Testis (tissue), 3 donors: ENCODE data around the gene BCAR3. TPM values are rescaled to one million over a fixed set of nuclear protein-coding genes. Genes with fewer than 3 reads are reported as not detected.

Source experiments
- DNase-seq: peaks from one replicate; pipeline ENCODE4 v3.0.0-alpha.2; 2019
- H3K27ac ChIP-seq, 2 donors: fragments of 200-600 bp; sonication (generic); one replicate each; pipeline ENCODE4 v1.5.1; 2019
- H3K27me3 ChIP-seq: fragments of 200-600 bp; sonication (generic); one replicate; pipeline ENCODE4 v1.5.1; 2019
- H3K36me3 ChIP-seq: fragments of 200-600 bp; sonication (generic); one replicate; pipeline ENCODE4 v1.5.1; 2017; ENCODE audit warnings: low read depth; ENCODE audit errors: missing control alignments
- H3K4me1 ChIP-seq: fragments of 200-600 bp; sonication (generic); one replicate; pipeline ENCODE4 v1.5.1; 2019
- H3K4me3 ChIP-seq, 2 donors: fragments of 200-600 bp; sonication (generic); one replicate each; pipeline ENCODE4 v1.5.1; 2017 to 2019
- H3K9me3 ChIP-seq: fragments of 200-600 bp; sonication (generic); one replicate; pipeline ENCODE4 v1.5.1; 2017
- POLR2A ChIP-seq: fragments of 450-650 bp; IDR thresholded peaks from one replicate; pipeline ENCODE4 v1.6.1; 2017; ENCODE audit warnings: antibody characterized with exemption, mild to moderate bottlenecking, moderate library complexity
- WGBS, 2 donors: methylation state at CpG; one replicate each; pipeline ENCODE4 v1.1.5; 2018; 5-methylcytosine and 5-hydroxymethylcytosine counted together
- intact Hi-C: fragments of 100-400 bp; cut with DNase I; formaldehyde crosslinking; loops from one replicate; pipeline ENCODE4 v1.15.1; 2023; ENCODE audit warnings: low total_unique reads
- polyA plus RNA-seq: library from polyadenylated mRNA; stranded (reverse); fragments of 350-450 nt; fragmentation: Illumina TruSeq; extraction: RNeasy Lipid Tissue Mini Kit (QIAGEN cat#74804); gene quantifications from one replicate; pipeline ENCODE4 v1.2.3, GENCODE V29; 2014; ENCODE audit warnings: low read depth, low replicate concordance; ENCODE audit not compliant: insufficient read depth
- total RNA-seq, 2 donors: library from RNA; depleted of rRNA; stranded (reverse); fragments of >200 nt; gene quantifications; one replicate each; pipeline ENCODE4 v1.2.3, GENCODE V29; 2016
- TF ChIP-seq, protein P1 (sequence below), 3 experiments: fragments of 450-650 bp in 2 of 3; fragments of 200-600 bp in 1 of 3; sonication (generic) in 1 of 3; IDR thresholded peaks; one replicate each; pipeline ENCODE4 v1.5.1; 2016 to 2019; ENCODE audit warnings: antibody characterized with exemption in 3 of 3, mild to moderate bottlenecking in 2 of 3, moderate library complexity in 1 of 3

Gene BCAR3
- total and polyA plus RNA-seq, 3 donors from 2014 or later: 23.2 to 55.9 (median 42.9) TPM

DNA sequence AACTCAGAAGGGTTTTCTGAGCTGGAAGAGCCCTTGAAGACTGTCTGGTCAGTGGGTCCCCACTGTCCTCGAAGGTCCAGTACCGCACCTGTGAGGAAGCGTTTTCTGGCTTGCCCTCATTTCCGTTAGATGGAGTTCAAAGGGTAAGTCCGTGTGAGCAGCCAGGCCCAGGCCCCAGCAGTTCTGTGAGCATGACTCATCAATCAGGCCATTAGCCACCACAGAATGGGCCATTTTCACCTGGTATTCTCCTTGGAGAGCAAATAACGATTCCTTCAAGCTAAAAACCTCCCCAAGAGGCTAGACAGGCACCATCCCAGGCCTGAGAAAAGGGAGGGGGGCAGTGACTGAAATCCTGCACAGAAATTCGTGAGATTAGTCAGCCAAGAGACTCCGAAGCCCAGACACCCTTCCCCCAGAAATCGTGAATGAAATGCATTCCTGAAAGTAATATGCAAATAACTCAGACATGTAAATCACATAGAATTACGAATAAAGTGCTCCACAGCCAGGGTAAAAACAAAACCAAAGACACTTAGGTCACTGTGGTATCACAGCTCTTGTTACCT, 66.0 kb downstream of the BCAR3 start:
- 86 to 89% methylated on average over 8 to 10 of the region's 10 CpGs for WGBS, 2 donors
- TF ChIP-seq POLR2A: no peak
- TF ChIP-seq, protein P1, sequence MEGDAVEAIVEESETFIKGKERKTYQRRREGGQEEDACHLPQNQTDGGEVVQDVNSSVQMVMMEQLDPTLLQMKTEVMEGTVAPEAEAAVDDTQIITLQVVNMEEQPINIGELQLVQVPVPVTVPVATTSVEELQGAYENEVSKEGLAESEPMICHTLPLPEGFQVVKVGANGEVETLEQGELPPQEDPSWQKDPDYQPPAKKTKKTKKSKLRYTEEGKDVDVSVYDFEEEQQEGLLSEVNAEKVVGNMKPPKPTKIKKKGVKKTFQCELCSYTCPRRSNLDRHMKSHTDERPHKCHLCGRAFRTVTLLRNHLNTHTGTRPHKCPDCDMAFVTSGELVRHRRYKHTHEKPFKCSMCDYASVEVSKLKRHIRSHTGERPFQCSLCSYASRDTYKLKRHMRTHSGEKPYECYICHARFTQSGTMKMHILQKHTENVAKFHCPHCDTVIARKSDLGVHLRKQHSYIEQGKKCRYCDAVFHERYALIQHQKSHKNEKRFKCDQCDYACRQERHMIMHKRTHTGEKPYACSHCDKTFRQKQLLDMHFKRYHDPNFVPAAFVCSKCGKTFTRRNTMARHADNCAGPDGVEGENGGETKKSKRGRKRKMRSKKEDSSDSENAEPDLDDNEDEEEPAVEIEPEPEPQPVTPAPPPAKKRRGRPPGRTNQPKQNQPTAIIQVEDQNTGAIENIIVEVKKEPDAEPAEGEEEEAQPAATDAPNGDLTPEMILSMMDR (IDR thresholded peaks at IDR 0.05): no peak

GRCh38 chr1:93614986-93615581, 66.6 kb downstream of the BCAR3 start:
- WGBS, 2 donors: 78 to 85% methylated on average over 12 to 14 of the region's 14 CpGs
- intact Hi-C loops: no loop called here
- Histone ChIP-seq H3K4me1 (peaks cover 19% of the 10 kb centered on the region), H3K9me3 (no peaks in the 10 kb centered on the region), H3K4me3 (no peak overlapping the region), H3K27ac (no peak overlapping the region), H3K36me3 (no peaks in the 10 kb centered on the region), H3K27me3 (no peaks in the 10 kb centered on the region)
- DNase-seq: no peak
- no peak for TF ChIP-seq POLR2A
- TF ChIP-seq, protein P1 (IDR thresholded peaks at IDR 0.05): no peak

More for the DNA sequence above, 66.0 kb downstream of the BCAR3 start:
- Histone ChIP-seq H3K36me3 (no peaks in the 10 kb centered on the region), H3K27me3 (no peaks in the 10 kb centered on the region), H3K27ac (no peak overlapping the region), H3K4me1 (peaks cover 19% of the 10 kb centered on the region), H3K4me3 (no peak overlapping the region), H3K9me3 (no peaks in the 10 kb centered on the region)
- DNase-seq: no peak
- intact Hi-C loops: no loop called here

DNA sequence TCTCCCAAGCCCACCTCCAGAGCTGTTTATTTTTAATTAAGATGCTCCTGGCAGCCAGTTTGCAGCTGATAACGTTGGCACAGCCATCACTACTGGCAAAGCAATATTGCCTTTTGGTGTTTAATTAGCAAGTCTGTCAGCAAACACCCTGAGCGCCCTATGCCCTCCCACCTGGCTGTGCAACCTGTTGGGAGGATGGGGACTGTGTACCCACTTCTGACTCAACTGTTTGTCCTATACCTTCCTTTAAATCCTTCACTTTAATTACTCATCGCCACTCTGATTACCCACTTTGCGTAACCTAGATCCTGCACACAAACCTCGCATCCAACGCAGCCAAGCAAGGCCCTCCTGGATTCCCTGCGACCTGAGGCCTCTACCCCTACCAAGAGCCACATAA, 67.1 kb downstream of the BCAR3 start:
- H3K27me3 ChIP-seq: no peaks in the 10 kb centered on the region
- intact Hi-C loops: no loop called here
- no peaks in the 10 kb centered on the region for H3K36me3 ChIP-seq
- 86 to 90% methylated on average over 7 of the region's 7 CpGs for WGBS, 2 donors
- peak overlapping the region in 1 of 2 donors; percentile 32 for H3K27ac ChIP-seq
- no peak for TF ChIP-seq POLR2A
- TF ChIP-seq, protein P1 (IDR thresholded peaks at IDR 0.05): no peak
- no peak for DNase-seq
- no peak overlapping the region for H3K4me3 ChIP-seq
- H3K4me1 ChIP-seq: peaks cover 19% of the 10 kb centered on the region
- H3K9me3 ChIP-seq: no peaks in the 10 kb centered on the region

DNA sequence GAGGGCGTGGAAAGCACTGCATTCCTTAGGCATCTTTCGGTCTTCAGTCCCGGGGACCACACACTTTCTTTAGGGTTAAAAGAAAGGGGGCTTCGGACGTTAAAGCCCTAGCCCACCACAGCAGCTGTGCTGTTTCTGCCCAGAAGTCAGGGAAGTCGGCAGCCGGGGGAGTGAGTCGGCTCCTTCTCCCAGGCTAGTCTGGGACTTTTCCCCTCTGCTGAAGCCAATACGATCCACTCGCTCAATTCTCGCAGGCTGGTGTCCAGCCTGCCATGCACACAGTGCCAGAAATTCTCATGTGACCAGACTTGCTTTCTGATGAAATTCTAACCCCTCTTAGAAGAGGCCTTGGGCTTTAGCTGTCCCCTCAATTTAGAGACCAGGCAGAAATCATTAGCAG, 67.7 kb downstream of the BCAR3 start:
- Histone ChIP-seq H3K4me1 (peaks cover 19% of the 10 kb centered on the region), H3K9me3 (no peaks in the 10 kb centered on the region), H3K27me3 (no peaks in the 10 kb centered on the region), H3K27ac (peak overlapping the region; percentile 12 to 32), H3K4me3 (no peak overlapping the region), H3K36me3 (no peaks in the 10 kb centered on the region)
- intact Hi-C loops: no loop called here
- TF ChIP-seq, protein P1 (IDR thresholded peaks at IDR 0.05): no peak
- TF ChIP-seq POLR2A: no peak
- peak; percentile 71 for DNase-seq
- 31 to 63% methylated on average over 11 of the region's 11 CpGs for WGBS, 2 donors

DNA sequence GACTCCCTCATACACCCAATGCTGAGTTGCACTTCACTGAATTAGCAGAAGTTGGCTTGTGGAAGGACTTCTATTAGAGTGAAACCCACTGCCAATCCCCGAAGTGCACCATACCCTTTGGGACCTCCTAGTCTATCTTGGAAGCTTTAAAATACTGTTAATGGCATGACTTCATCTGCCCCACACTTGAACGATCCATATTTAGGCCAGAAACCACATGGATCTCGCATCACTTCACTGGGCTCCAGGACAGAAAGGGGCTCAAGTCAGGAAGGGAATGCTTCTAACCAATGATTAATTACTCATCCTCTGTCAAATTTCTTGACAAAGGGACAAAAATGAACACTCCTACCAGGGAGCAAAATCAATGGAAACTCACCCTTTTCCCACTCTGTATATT, 69.1 kb downstream of the BCAR3 start:
- no peak overlapping the region for H3K27ac ChIP-seq
- no peaks in the 10 kb centered on the region for H3K36me3 ChIP-seq
- peaks cover 24% of the 10 kb centered on the region for H3K4me1 ChIP-seq
- no peak overlapping the region for H3K4me3 ChIP-seq
- no peak for DNase-seq
- WGBS, 2 donors: 87 to 94% methylated on average over 3 of the region's 3 CpGs
- no peaks in the 10 kb centered on the region for H3K9me3 ChIP-seq
- TF ChIP-seq, protein P1 (IDR thresholded peaks at IDR 0.05): no peak
- no peak for TF ChIP-seq POLR2A
- H3K27me3 ChIP-seq: no peaks in the 10 kb centered on the region
- intact Hi-C loops: no loop called here
